Coronary artery (tissue), 2 donors: ENCODE data around the gene SPP1.

Experiments used
- DNase-seq: peaks from one replicate; pipeline ENCODE4 v3.0.0-alpha.2; 2017; ENCODE audit warnings: low spot score
- H3K27ac ChIP-seq, 2 donors: fragments of 200-600 bp; sonication (generic); one replicate each; pipeline ENCODE4 v1.5.1; 2016 to 2019
- H3K4me3 ChIP-seq: fragments of 200-600 bp; sonication (generic); 2 replicates; pipeline ENCODE4 v1.5.1; 2016; ENCODE audit warnings: mild to moderate bottlenecking, moderate library complexity
- CTCF ChIP-seq: fragments of 200-600 bp; sonication (generic); IDR thresholded peaks from one replicate; pipeline ENCODE4 v1.5.1; 2019; ENCODE audit warnings: antibody characterized with exemption

Gene SPP1

DNA sequence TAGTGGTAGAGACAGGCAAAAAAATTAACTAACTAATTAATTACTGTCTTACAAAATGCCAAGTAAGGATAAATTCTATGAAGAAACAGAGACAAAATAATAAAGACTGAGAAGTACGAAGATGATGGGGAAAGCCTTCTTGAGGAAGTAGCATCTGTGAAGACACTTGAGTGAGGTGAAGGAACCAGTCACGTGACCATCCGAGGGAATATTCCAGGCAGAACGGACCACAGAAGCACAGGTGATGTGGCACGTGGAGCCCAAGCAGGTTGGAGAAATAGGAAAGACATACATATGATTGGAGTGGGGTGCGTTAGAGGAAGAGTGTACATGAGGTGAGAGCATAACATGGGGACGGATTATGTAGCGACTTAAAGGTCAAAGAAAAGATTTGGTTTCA lies 30.5 kb upstream of the SPP1 start:
- H3K4me3 ChIP-seq, result no peak overlapping the region
- no peak for DNase-seq
- no peak overlapping the region for H3K27ac ChIP-seq
- no peak for TF ChIP-seq CTCF

DNA sequence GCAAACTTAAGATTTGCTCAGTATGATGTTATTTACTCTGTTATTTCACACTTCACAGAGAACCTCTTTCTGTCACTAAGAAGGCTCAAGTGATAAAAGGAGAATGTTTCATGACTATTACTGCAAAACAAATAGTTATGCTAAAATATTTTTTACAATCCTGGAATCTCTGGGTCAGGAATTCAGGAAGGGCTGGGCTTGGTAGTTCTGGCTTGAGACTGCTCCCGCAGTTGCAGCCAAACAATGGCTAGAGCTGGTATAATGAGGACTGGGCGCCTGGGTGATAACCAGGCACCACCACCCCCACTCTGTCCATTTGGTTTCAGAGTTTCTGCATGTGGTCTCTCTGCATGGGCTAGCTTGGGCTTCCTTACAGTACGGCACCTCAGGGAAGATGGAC lies 28.7 kb upstream of the SPP1 start:
- TF ChIP-seq CTCF, result no peak
- Histone ChIP-seq H3K4me3 (no peak overlapping the region), H3K27ac (no peak overlapping the region)
- DNase-seq, result no peak

- no peak for TF ChIP-seq CTCF
- H3K27ac ChIP-seq, result no peak overlapping the region
- DNase-seq, result no peak
- H3K4me3 ChIP-seq, result no peak overlapping the region
These were observed 27.9 kb upstream of the SPP1 start for GRCh38 chr4:87947381-87948160.

DNA sequence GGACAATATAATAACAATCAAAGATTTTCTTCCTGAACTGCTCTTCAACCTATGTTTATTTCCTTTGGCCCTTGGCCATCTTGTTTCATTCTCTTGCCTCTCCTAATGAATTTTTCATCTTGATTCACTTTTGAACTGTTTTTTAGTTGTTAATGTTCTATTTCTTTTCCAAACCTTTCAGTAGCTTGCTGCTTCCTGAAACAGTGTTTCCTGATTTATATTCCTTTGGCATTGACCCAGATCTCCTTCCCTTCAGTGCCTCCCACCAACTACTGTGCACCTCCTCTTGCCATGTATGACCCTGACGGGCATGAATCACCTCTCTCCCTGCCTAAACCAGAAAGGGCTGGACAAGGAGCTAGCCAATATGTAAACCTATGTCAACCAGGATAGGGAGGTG lies 25.6 kb upstream of the SPP1 start:
- DNase-seq, result no peak
- no peak for TF ChIP-seq CTCF
- Histone ChIP-seq H3K27ac (no peak overlapping the region), H3K4me3 (no peak overlapping the region)

DNA sequence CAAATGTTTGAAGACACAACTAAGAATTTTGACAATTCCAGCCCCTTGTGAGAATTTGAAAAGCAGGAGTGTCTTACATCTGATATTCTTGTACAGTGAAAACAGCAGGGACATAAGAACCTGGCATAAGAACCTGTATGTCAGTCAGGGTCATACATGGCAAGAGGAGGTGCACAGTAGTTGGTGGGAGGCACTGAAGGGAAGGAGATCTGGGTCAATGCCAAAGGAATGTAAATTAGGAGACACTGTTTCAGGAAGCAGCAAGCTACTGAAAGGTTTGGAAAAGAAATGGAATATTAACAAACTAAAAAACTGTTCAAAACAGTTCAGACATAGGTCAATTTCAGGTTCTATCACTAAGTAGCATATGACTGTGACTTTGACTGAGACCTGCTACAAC lies 25.0 kb upstream of the SPP1 start:
- no peak overlapping the region for H3K27ac ChIP-seq
- no peak for DNase-seq
- no peak for TF ChIP-seq CTCF

DNA sequence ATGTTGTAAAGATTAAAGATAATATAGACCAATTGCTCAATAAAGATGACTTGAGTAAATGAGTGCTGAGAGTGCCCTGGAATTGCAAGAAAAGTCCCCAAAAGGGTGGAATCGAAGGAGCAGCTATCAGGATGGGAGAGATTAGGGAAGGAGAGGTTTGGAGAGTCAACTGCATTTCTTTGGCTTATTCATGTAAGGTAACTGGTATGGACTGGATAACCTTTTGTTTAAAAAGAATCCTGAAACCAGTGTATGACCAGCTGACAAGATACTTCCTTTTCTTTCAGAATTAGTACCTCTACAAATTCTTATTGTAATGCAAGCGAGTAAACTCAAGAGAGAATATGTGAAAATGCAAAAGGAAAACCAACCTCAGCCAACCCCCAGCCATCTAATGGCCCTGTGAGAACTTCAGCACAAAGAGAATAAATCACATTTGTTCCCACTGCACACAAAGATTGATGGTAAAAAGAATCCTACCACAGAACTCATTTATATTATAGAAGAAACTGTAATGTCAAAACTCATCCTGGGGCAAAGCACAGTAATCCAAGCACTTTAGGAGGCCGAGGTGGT lies 24.5 kb upstream of the SPP1 start:
- H3K4me3 ChIP-seq, result no peak overlapping the region
- DNase-seq, result no peak
- no peak for TF ChIP-seq CTCF
- H3K27ac ChIP-seq, result no peak overlapping the region

More for the DNA sequence above, 25.0 kb upstream of the SPP1 start:
- no peak overlapping the region for H3K4me3 ChIP-seq

DNA sequence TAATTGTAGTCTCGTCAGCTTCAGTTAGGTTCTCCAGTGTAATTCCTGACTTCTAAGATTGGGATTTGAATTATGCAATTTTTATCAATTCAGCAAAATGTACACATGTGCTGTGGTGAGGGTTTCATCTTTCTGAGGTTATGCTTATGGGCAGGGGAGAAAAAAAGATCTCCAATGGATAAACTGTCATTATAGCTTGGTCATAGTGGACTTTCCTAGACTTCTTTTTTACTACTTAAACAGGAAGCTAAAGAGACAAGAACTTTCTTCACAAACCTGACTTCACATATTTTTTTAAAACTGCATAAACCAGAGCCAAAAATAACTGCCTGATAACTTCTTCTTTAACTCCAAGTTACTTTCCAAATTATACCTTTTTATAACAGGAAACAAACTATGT lies 21.7 kb upstream of the SPP1 start:
- no peak for TF ChIP-seq CTCF
- Histone ChIP-seq H3K27ac (no peak overlapping the region), H3K4me3 (no peak overlapping the region)
- no peak for DNase-seq
